Stimulated activated CD4-positive, alpha-beta T cell treated with anti-CD3 and anti-CD28 coated beads, Interleukin-1b, Interleukin-23, amount 100 ng/mL, for 1 hour (primary cell): ENCODE results near the gene CHMP4B.

Experiments
- DNase-seq, 2 donors: peaks; one replicate each; pipeline ENCODE4 v3.0.0-alpha.2; 2020; ENCODE audit warnings: low read depth in 2 of 2

Gene CHMP4B

DNA sequence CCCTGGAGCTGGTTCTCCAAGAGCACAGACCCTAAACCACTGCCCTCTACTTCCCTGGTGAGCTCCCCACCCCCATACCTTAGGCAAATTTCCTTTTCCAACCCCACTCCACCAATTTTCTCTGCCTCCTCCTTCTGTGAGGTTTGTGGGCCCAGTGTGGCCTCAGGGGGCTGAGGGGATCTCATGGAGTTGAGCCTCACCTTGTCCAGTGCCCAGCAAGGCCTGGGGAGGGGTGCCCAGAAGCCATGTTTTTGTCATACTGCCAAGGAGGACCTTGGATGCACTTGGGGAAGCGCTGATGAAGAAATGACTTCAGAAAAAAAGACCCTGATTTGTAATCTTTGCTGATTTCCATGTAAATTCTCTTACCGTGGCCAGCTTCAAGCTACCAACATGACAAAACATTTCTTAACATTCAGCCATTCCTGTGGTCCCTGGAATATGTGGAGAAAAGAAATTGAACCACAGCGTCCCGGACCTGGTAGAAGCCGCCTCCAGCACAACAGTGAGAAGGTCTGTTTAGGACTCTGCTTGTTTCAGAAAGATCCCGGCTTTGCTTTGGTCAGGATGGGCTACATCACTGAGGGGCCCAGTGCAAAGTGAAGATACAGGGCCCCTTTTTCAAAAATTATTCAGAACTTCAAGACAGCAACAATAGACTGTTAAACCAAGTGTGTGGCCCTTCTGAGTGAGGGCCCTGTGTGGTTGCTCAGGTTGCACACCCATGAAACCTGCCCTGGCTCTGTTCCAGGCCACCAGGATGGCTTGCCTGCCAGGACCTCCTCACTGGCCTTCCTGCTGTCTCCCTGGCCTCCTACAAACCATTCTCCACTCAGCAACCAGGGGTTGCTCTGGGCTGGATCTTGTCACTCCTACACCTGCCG, 52.5 kb downstream of the CHMP4B start:
- DNase-seq = no peak

DNA sequence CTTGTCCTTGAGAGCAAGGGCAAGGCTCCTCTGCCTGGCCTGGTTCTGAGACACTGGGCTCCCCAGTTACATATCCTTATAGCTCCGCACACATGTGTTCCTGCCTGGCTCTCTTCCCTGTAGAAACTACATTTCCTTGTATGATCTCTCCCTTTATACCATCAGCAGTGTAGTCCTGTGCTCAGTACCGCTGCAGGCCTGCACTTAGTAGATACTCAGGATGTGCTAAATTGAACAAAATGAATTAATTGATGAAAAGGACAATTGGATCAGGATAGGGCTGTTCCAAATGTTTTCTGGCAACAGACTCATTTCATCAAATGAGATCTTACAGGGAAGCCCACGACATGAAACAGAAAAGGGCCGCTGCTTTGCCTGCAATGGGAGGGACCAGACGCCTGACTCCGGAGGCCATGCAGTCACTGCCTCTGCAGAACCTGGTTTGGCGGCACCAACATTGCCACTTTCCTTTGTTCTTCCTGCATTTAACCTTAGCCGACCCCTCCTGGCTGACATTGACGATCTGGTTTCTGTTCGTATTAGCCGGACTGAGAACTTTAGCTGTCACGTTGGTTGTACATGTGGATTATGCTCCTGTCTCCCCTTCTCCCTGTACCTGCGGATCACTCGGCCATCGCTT, 53.3 kb downstream of the CHMP4B start:
- no peak for DNase-seq

GRCh38 chr20:33865761-33866370, 54.7 kb downstream of the CHMP4B start:
- DNase-seq = no peak

DNA sequence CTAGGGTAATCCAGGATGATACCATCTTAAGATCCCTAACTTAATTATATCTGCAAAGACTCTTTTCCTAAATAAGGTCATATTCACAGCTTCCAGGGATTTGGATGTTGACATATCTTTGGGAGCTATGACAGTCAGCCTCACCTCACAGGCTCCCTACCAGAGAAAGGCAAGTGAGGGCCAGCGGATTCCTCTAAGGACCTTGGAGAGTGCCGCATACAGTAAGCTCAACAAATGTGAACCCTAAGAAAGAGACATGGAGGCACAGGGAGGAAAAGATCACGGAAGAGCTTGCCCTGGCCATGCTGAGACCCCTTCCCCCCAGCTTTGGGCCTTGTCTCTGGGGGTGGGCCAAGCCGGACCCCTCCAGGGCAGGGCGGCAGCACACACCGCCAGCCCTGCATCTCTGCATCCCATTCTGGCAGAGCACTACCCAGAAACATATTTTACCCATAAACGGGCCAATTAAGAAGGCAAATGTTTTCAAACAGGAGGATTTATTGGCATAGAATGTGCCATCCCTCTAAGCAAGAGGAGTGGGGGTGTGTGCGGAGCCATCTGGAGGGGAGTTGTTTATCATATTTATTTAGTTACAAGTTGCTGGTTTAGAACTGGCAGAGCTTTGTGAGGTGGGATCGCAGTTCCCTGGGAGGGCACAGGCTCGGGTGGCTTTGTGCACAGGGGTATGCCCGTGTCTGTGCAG, 55.4 kb downstream of the CHMP4B start:
- DNase-seq = no peak

DNA sequence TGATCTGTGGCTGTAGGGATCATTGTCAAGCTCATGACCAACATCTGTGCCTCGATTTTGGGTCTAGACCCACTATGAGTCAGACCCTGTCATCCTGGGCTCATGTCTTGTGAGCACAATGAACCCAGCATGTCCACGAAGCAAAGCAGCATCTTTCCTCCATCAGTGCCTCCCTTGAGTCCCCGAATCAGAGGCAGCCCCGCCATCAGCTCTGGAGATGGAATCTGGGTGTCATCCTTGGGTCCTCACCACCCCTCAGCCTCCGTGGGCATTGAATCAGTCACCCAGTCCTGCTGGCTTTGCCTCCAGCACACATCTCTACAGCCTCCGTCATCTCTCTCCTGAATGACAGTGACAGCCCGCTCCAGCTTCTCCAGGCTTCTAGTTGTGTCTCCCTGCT, 56.9 kb downstream of the CHMP4B start:
- DNase-seq = no peak

- no peak for DNase-seq
These were observed 57.4 kb downstream of the CHMP4B start for GRCh38 chr20:33868595-33868994.

DNA sequence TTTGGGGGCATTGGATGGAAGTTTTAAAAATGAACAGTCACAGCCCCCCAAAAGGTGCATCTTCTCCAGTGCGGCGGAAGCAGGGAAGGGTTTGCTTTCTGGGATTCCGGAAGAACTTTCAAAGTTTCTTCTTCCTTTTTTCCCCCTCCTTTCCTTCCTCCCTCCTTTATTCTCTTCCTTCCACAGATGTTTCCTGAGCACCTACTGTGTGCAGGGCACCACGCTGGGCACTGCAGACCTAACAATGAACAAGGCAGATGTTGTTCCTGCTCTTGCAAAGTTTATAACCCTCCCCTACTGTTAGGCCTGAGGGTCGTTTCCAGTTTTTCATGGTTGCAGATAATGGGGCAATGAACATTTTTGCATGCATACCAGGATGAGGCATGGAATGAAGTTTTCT, 58.1 kb downstream of the CHMP4B start:
- no peak for DNase-seq

GRCh38 chr20:33871362-33871761, 60.2 kb downstream of the CHMP4B start:
- no peak for DNase-seq

GRCh38 chr20:33874129-33874528, 63.0 kb downstream of the CHMP4B start:
- DNase-seq = no peak

DNA sequence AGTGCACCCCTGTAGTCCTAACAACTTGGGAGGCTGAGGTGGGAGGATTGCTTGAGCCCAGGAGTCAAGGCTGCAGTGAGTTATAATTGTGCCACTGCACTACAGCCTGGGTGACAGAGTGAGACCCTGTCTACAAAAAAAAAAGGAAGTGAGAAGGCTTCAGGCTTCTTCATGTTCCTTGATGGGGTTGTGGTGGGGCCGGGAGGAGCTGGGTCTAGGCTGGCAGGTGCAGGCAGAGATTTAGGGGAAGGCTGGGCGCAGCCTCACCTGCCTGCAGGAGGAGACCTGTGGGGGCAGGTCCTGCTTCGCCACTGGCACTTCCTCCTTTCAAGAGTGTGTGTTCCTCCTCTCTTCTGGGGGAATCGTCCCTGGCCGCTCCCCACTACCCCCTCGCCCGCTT, 63.9 kb downstream of the CHMP4B start:
- no peak for DNase-seq

GRCh38 chr20:33875534-33876026, 64.4 kb downstream of the CHMP4B start:
- no peak for DNase-seq

GRCh38 chr20:33878583-33878982, 67.4 kb downstream of the CHMP4B start:
- no peak for DNase-seq

DNA sequence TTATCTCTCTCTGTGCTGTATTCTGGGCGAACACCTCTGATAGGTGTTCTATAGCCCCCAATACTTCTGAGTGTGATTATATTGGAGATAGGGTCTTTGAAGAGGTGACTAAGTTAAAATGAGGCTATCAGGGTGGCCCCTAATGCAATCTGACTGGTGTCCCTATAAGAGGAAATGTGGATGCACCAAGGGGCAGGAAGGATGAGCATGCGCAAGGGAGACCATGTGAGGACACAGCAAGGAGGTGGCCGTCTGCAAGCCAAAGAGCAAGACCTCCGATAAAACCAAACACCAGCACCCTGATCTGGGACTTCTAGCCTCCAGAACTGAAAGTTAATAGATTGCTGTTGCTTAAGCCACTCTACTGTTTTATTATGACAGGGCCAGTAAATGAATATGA, 69.2 kb downstream of the CHMP4B start:
- DNase-seq = no peak

- DNase-seq = no peak
These were observed 70.8 kb downstream of the CHMP4B start for GRCh38 chr20:33881989-33882388.

GRCh38 chr20:33882481-33882880, 71.3 kb downstream of the CHMP4B start:
- no peak for DNase-seq

- no peak for DNase-seq
These were observed 72.0 kb downstream of the CHMP4B start for GRCh38 chr20:33883164-33883563.

DNA sequence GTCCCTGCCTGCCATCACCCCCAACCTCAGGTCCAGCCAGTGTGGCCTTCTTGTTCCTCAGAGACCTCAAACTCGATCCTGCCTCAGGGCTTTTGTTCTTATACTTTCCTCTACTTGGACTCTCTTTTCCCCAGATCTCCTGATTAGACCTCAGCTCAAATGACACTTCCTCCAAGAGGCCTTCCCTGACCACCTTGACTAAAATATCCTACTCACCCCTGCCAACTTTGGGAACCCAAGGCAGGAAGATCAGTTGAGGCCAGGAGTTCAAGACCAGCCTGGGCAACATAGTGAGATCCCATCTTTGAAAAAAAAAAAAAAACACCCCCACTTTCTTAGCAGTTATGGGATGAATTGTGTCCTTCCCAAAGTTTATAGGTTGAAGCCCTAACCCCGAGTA, 73.5 kb downstream of the CHMP4B start:
- DNase-seq = no peak

DNA sequence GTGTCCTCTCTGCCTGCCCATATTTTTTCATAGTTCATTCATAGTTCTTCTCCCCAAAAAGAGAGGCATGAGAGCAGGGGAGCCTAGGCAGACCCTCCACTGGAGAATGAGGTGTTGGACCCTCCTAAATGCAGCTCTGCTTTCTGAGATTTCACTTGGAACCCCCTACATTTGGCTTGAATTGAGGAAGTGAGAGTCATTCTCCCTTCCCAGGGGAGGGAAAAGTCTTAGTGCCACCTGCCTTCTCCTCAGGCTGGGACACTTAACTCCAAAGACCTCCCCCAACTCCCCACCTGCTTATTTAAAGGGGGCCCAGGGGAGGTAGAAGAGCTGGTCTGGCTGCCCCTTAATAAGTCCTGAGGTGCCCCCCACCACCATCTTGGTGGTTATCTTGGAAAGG, 78.2 kb downstream of the CHMP4B start:
- DNase-seq = no peak

GRCh38 chr20:33890557-33890956, 79.4 kb downstream of the CHMP4B start:
- no peak for DNase-seq

GRCh38 chr20:33893314-33893713, 82.2 kb downstream of the CHMP4B start:
- DNase-seq = no peak

DNA sequence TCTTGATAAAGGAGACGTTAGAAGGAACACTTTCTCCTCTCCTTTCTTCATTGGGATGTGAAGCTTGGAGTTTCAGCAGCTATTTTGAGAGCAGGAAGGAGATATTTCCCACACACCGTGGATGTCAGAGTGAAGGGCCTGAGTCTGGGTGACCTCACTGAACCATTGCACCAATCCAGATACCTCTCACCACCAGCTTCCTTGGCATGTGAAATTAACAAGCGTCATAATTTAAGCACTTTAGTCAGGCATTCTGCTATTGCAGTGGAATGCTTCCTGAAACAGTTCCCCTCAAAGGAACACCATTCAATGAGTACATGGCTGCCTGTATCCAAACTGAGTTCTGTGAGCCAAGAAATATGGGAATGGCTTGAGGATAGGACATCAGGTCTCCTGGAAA, 83.7 kb downstream of the CHMP4B start:
- no peak for DNase-seq

GRCh38 chr20:33896509-33896908, 85.4 kb downstream of the CHMP4B start:
- DNase-seq = no peak
